T-helper 2 cell treated with Interferon-gamma antibody and Interleukin-4, amounts not matched to agents 5 μg/mL and 100 μg/mL, for 36 hours (primary cell): ENCODE measurements around the gene RTN4RL2.

Experiments used
- DNase-seq: peaks from one replicate; pipeline ENCODE4 v3.0.0; 2021; ENCODE audit warnings: low spot score
- H3K27ac Mint-ChIP-seq: one replicate; pipeline ENCODE4 v1.8.0; 2021; ENCODE audit warnings: mild to moderate bottlenecking, mixed read lengths
- H3K27me3 Mint-ChIP-seq: one replicate; pipeline ENCODE4 v1.8.0; 2021; ENCODE audit warnings: low read depth, mixed read lengths
- H3K36me3 Mint-ChIP-seq: one replicate; pipeline ENCODE4 v1.8.0; 2021; ENCODE audit warnings: low read depth, mixed read lengths
- H3K4me1 Mint-ChIP-seq: one replicate; pipeline ENCODE4 v1.8.0; 2021; ENCODE audit warnings: low read depth, mixed read lengths
- H3K4me3 Mint-ChIP-seq: one replicate; pipeline ENCODE4 v1.8.0; 2022; ENCODE audit warnings: mild to moderate bottlenecking, moderate library complexity, mixed read lengths
- H3K9me3 Mint-ChIP-seq: one replicate; pipeline ENCODE4 v1.8.0; 2021; ENCODE audit warnings: mixed read lengths

Gene RTN4RL2

GRCh38 chr11:57476757-57477506 is 16.6 kb downstream of the RTN4RL2 start:
- peaks cover 14% of the 10 kb centered on the region for H3K4me1 Mint-ChIP-seq
- H3K27me3 Mint-ChIP-seq: peaks cover 50% of the 10 kb centered on the region
- H3K27ac Mint-ChIP-seq: no peak overlapping the region
- peak overlapping the region; percentile 44 for H3K4me3 Mint-ChIP-seq
- DNase-seq: no peak
- no peaks in the 10 kb centered on the region for H3K36me3 Mint-ChIP-seq
- no peaks in the 10 kb centered on the region for H3K9me3 Mint-ChIP-seq

GRCh38 chr11:57477507-57478189 is 17.3 kb downstream of the RTN4RL2 start:
- peaks cover 14% of the 10 kb centered on the region for H3K4me1 Mint-ChIP-seq
- no peak overlapping the region for H3K27ac Mint-ChIP-seq
- no peak overlapping the region for H3K4me3 Mint-ChIP-seq
- no peaks in the 10 kb centered on the region for H3K9me3 Mint-ChIP-seq
- DNase-seq: no peak
- H3K27me3 Mint-ChIP-seq: peaks cover 54% of the 10 kb centered on the region
- H3K36me3 Mint-ChIP-seq: no peaks in the 10 kb centered on the region

- H3K27ac Mint-ChIP-seq: no peak overlapping the region
- H3K36me3 Mint-ChIP-seq: no peaks in the 10 kb centered on the region
- peaks cover 8% of the 10 kb centered on the region for H3K4me1 Mint-ChIP-seq
- peaks cover 51% of the 10 kb centered on the region for H3K27me3 Mint-ChIP-seq
- no peaks in the 10 kb centered on the region for H3K9me3 Mint-ChIP-seq
- no peak overlapping the region for H3K4me3 Mint-ChIP-seq
- DNase-seq: no peak
Observed at GRCh38 chr11:57479021-57479663, 18.8 kb downstream of the RTN4RL2 start.

- no peak for DNase-seq
- peaks cover 5% of the 10 kb centered on the region for H3K36me3 Mint-ChIP-seq
- no peaks in the 10 kb centered on the region for H3K9me3 Mint-ChIP-seq
- peaks cover 7% of the 10 kb centered on the region for H3K4me1 Mint-ChIP-seq
- no peak overlapping the region for H3K27ac Mint-ChIP-seq
- peaks cover 51% of the 10 kb centered on the region for H3K27me3 Mint-ChIP-seq
- H3K4me3 Mint-ChIP-seq: no peak overlapping the region
Observed at GRCh38 chr11:57479911-57480310, 19.6 kb downstream of the RTN4RL2 start.

GRCh38 chr11:57480409-57481137 is 20.2 kb downstream of the RTN4RL2 start:
- Mint-ChIP-seq H3K36me3 (peaks cover 9% of the 10 kb centered on the region), H3K4me1 (peaks cover 7% of the 10 kb centered on the region), H3K9me3 (no peaks in the 10 kb centered on the region), H3K27ac (no peak overlapping the region), H3K27me3 (peaks cover 49% of the 10 kb centered on the region), H3K4me3 (no peak overlapping the region)
- DNase-seq: peak; percentile 56

- H3K4me1 Mint-ChIP-seq: peaks cover 7% of the 10 kb centered on the region
Observed at GRCh38 chr11:57481315-57481714, 21.0 kb downstream of the RTN4RL2 start.

GRCh38 chr11:57481915-57482781 is 21.8 kb downstream of the RTN4RL2 start:
- peaks cover 38% of the 10 kb centered on the region for H3K27me3 Mint-ChIP-seq
- no peaks in the 10 kb centered on the region for H3K9me3 Mint-ChIP-seq
- DNase-seq: no peak
- H3K4me3 Mint-ChIP-seq: no peak overlapping the region
- H3K4me1 Mint-ChIP-seq: peaks cover 7% of the 10 kb centered on the region
- peaks cover 11% of the 10 kb centered on the region for H3K36me3 Mint-ChIP-seq
- no peak overlapping the region for H3K27ac Mint-ChIP-seq

More at GRCh38 chr11:57481315-57481714, 21.0 kb downstream of the RTN4RL2 start:
- peaks cover 11% of the 10 kb centered on the region for H3K36me3 Mint-ChIP-seq
- no peak overlapping the region for H3K27ac Mint-ChIP-seq
- H3K27me3 Mint-ChIP-seq: peaks cover 43% of the 10 kb centered on the region
- DNase-seq: no peak
- H3K9me3 Mint-ChIP-seq: no peaks in the 10 kb centered on the region
- no peak overlapping the region for H3K4me3 Mint-ChIP-seq

- peak; percentile 57 for DNase-seq
- H3K36me3 Mint-ChIP-seq: peaks cover 15% of the 10 kb centered on the region
- H3K27ac Mint-ChIP-seq: no peak overlapping the region
- peak overlapping the region; percentile 17 for H3K4me3 Mint-ChIP-seq
- H3K4me1 Mint-ChIP-seq: peaks cover 7% of the 10 kb centered on the region
- H3K9me3 Mint-ChIP-seq: no peaks in the 10 kb centered on the region
- peaks cover 30% of the 10 kb centered on the region for H3K27me3 Mint-ChIP-seq
Observed at GRCh38 chr11:57482782-57483561, 22.6 kb downstream of the RTN4RL2 start.

GRCh38 chr11:57483562-57483918 is 23.2 kb downstream of the RTN4RL2 start:
- no peak for DNase-seq
- no peak overlapping the region for H3K4me3 Mint-ChIP-seq
- no peak overlapping the region for H3K27ac Mint-ChIP-seq
- H3K9me3 Mint-ChIP-seq: no peaks in the 10 kb centered on the region
- peaks cover 25% of the 10 kb centered on the region for H3K27me3 Mint-ChIP-seq
- H3K36me3 Mint-ChIP-seq: peaks cover 15% of the 10 kb centered on the region
- H3K4me1 Mint-ChIP-seq: peaks cover 7% of the 10 kb centered on the region

- Mint-ChIP-seq H3K36me3 (peaks cover 15% of the 10 kb centered on the region), H3K4me3 (no peak overlapping the region), H3K27ac (no peak overlapping the region), H3K27me3 (peaks cover 20% of the 10 kb centered on the region), H3K4me1 (peaks cover 7% of the 10 kb centered on the region), H3K9me3 (no peaks in the 10 kb centered on the region)
- no peak for DNase-seq
Observed at GRCh38 chr11:57484141-57484710, 23.9 kb downstream of the RTN4RL2 start.

GRCh38 chr11:57485217-57485990 is 25.1 kb downstream of the RTN4RL2 start:
- Mint-ChIP-seq H3K4me3 (no peak overlapping the region), H3K36me3 (peaks cover 15% of the 10 kb centered on the region)

More at GRCh38 chr11:57485217-57485990, 25.1 kb downstream of the RTN4RL2 start:
- Mint-ChIP-seq H3K27me3 (peaks cover 17% of the 10 kb centered on the region), H3K4me1 (peaks cover 4% of the 10 kb centered on the region), H3K9me3 (no peaks in the 10 kb centered on the region), H3K27ac (no peak overlapping the region)
- DNase-seq: no peak
